Spleen (tissue), 11 donors: Measurements from ENCODE around the gene DACH1. TPM values are rescaled to one million over a fixed set of nuclear protein-coding genes. Genes with fewer than 3 reads are reported as not detected.

ENCODE experiments used
- DNase-seq: peaks from one replicate; pipeline ENCODE4 v3.0.0-alpha.2; 2020
- H3K27ac ChIP-seq, 8 donors: fragments of 200-600 bp; sonication (generic) in 7 of 8; 1 replicate in 4 of 8; 2 replicates in 4 of 8; pipeline versions ENCODE4 v1.5.0 to v1.8.0; 2016 to 2021; ENCODE audit warnings: inconsistent platforms in 4 of 8, mild to moderate bottlenecking in 4 of 8, moderate library complexity in 1 of 8
- H3K27me3 ChIP-seq, 7 donors: fragments of 200-600 bp; sonication (generic) in 6 of 7; replicated peaks in 1 of 7; 1 replicate in 4 of 7; 2 replicates in 3 of 7; pipeline versions ENCODE4 v1.5.0 to v1.8.0; 2016 to 2021; ENCODE audit warnings: inconsistent platforms in 3 of 7, mild to moderate bottlenecking in 1 of 7
- H3K36me3 ChIP-seq, 6 donors: fragments of 200-600 bp; sonication (generic) in 5 of 6; 1 replicate in 4 of 6; 2 replicates in 2 of 6; pipeline versions ENCODE4 v1.5.0 to v1.8.0; 2016 to 2021; ENCODE audit warnings: inconsistent platforms in 2 of 6
- H3K4me1 ChIP-seq, 6 donors: fragments of 200-600 bp; sonication (generic) in 5 of 6; 1 replicate in 3 of 6; 2 replicates in 3 of 6; pipeline versions ENCODE4 v1.5.0 to v1.8.0; 2016 to 2021; ENCODE audit warnings: inconsistent platforms in 3 of 6
- H3K4me3 ChIP-seq, 8 donors: fragments of 200-600 bp; sonication (generic) in 7 of 8; 1 replicate in 4 of 8; 2 replicates in 4 of 8; pipeline versions ENCODE4 v1.5.0 to v1.8.0; 2016 to 2021; ENCODE audit warnings: inconsistent platforms in 4 of 8, mild to moderate bottlenecking in 4 of 8, moderate library complexity in 2 of 8
- H3K9me3 ChIP-seq, 8 donors: fragments of 200-600 bp; sonication (generic) in 7 of 8; 1 replicate in 4 of 8; 2 replicates in 4 of 8; pipeline versions ENCODE4 v1.5.0 to v1.8.0; 2016 to 2021; ENCODE audit warnings: inconsistent platforms in 4 of 8
- POLR2A ChIP-seq, 3 donors: fragments of 450-650 bp; IDR thresholded peaks; one replicate each; pipeline ENCODE4 v1.5.1; 2017; ENCODE audit warnings: antibody characterized with exemption in 3 of 3, mild to moderate bottlenecking in 1 of 3
- POLR2AphosphoS5 ChIP-seq, 3 donors: sonication (generic); formaldehyde crosslinking; IDR thresholded peaks; one replicate each; pipeline ENCODE4 v1.5.1; 2017; ENCODE audit warnings: antibody characterized with exemption in 3 of 3
- WGBS, 5 donors: extraction: QIAGEN DNeasy Blood & Tissue Kit in 3 of 5; methylation state at CpG; one replicate each; pipeline versions ENCODE4 v1.1.5 to v1.1.7; 2013 to 2018; 5-methylcytosine and 5-hydroxymethylcytosine counted together
- intact Hi-C: fragments of 100-400 bp; cut with DNase I; formaldehyde crosslinking; loops from one replicate; pipeline ENCODE4 v1.15.0; 2023; ENCODE audit warnings: low total_unique reads
- polyA plus RNA-seq, 3 donors: library from polyadenylated mRNA; stranded (reverse); fragments of 200-250 nt; gene quantifications; one replicate each; pipeline ENCODE4 v1.2.1, GENCODE V29; 2013
- total RNA-seq, 7 donors: library from RNA; depleted of rRNA in 3 of 7; stranded (reverse); fragments of >200 nt in 3 of 7; fragmentation: NEBNext Ultra II Directional in 4 of 7; extraction: Animal tissue kit (Norgen Biotek cat#: 25700) in 4 of 7; gene quantifications; one replicate each; pipeline versions ENCODE4 v1.1.0 to v1.2.1, GENCODE V29; 2016 to 2021
- TF ChIP-seq, protein P1 (sequence below), 11 experiments: fragments of 200-600 bp in 7 of 11; fragments of 450-650 bp in 4 of 11; sonication (generic) in 4 of 11; IDR thresholded peaks in 8 of 11; conservative IDR thresholded peaks in 3 of 11; 1 replicate in 7 of 11; 2 replicates in 4 of 11; pipeline versions ENCODE4 v1.4.0 to v1.8.0; 2016 to 2021; ENCODE audit warnings: antibody characterized with exemption in 11 of 11, inconsistent platforms in 4 of 11, mild to moderate bottlenecking in 1 of 11
- donor health status: healthy with polysubstance abuse.
- donor health status: DM: no; HTN: no; CAD: no; lungs with moderate emphysema.
- donor health status: DM: no; HTN: no; CAD: no.
- donor health status: Bipolar disorder and iron deficiency.
- donor health status: healthy.
- donor health status: DM: no; HTN: no; CAD: no.
- donor health status: DM: yes; HTN: yes; CAD: no.

DACH1 gene
- total and polyA plus RNA-seq, 10 donors, result 0.80 to 18.9 (median 11.4) TPM

DNA sequence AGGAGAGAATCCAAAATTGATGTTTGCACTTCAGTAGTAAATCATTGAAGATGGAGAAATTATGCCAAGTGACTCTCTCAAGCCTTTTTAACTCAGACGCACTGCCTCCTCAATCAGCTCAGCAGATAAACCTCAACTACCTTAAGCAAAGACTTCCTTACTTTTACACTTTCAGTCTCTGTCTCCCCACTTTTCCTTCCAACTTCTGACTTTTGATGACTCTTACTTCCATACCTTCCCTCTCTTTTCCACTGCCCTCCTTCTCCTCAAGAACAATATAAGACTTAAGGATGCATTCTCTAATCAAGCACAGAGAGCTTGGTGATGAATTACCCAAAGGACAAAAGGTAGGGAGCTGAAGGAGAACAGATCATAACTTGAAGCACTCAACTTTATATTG, 4.8 kb upstream of the DACH1 start:
- Histone ChIP-seq H3K27ac (no peak overlapping the region), H3K4me1 (peaks cover 0 to 17% (median 3%) of the 10 kb centered on the region in 6 donors), H3K36me3 (no peaks in the 10 kb centered on the region), H3K4me3 (no peak overlapping the region), H3K9me3 (no peaks in the 10 kb centered on the region), H3K27me3 (peaks cover 0 to 11% (median 0%) of the 10 kb centered on the region in 7 donors)
- intact Hi-C loops, result no loop called here
- DNase-seq, result no peak
- WGBS, 5 donors, result 79 to 94% (median 84%) methylated on average over 1 of the region's 1 CpG
- TF ChIP-seq POLR2AphosphoS5 (IDR thresholded peaks at IDR 0.05), result no peak

DNA sequence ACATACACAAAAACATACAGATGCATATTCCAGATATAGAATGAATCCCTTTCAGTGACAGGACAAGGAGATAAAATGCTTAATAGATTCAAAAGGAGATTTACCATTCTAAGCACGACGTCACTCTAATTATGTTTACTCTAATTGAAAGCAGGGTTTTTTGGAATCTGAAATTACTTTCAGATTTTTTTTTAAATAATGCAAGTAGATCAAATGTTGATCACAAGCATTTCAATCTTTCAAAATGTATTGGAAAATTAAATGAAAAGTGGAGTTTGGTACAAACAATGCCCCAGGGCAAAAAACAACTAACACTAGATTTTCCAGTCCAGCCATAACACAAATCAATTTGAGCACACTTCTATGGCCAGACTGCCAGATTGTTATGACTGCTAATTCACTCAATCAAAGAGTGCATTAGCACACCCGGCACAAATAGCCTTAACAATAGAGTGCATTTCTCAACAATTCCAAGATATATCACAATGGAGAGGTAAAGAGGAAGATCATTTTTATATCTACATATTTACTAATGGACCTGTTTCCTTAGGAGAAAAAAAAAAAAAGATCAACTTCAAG, 4.3 kb upstream of the DACH1 start:
- Histone ChIP-seq H3K27me3 (peaks cover 0 to 16% (median 0%) of the 10 kb centered on the region in 7 donors), H3K4me3 (no peak overlapping the region), H3K4me1 (peaks cover 0 to 20% (median 3%) of the 10 kb centered on the region in 6 donors), H3K9me3 (no peaks in the 10 kb centered on the region), H3K27ac (no peak overlapping the region), H3K36me3 (no peaks in the 10 kb centered on the region)
- DNase-seq, result no peak
- 86 to 91% (median 90%) methylated on average over 3 of the region's 3 CpGs for WGBS, 5 donors
- intact Hi-C loops, result no loop called here
- TF ChIP-seq POLR2A (IDR thresholded peaks at IDR 0.05) (no peak), POLR2AphosphoS5 (IDR thresholded peaks at IDR 0.05) (no peak)
- TF ChIP-seq, protein P1, sequence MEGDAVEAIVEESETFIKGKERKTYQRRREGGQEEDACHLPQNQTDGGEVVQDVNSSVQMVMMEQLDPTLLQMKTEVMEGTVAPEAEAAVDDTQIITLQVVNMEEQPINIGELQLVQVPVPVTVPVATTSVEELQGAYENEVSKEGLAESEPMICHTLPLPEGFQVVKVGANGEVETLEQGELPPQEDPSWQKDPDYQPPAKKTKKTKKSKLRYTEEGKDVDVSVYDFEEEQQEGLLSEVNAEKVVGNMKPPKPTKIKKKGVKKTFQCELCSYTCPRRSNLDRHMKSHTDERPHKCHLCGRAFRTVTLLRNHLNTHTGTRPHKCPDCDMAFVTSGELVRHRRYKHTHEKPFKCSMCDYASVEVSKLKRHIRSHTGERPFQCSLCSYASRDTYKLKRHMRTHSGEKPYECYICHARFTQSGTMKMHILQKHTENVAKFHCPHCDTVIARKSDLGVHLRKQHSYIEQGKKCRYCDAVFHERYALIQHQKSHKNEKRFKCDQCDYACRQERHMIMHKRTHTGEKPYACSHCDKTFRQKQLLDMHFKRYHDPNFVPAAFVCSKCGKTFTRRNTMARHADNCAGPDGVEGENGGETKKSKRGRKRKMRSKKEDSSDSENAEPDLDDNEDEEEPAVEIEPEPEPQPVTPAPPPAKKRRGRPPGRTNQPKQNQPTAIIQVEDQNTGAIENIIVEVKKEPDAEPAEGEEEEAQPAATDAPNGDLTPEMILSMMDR (IDR thresholded peaks at IDR 0.05 in 8 of 11, conservative IDR thresholded peaks at IDR 0.05 in 3 of 11), result no peak

DNA sequence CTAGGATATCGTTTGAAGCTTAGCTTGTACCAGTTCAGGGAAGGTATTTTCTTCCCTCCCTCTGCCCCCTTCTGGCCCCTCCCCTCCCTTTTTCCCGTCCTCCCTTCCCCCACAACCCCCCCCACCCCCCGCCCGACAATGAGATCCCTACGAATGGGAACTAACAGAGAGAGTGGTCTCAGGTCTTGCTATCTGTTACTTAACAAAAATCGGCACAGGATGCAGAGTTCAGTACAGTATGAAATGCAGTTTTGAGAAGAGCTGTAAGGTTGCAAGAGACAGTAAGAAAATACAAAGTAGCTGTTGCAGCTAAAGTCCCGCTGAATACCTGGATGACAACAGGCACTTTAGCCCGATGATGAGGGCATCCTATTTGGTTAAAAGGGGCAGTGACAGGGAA, 3.1 kb upstream of the DACH1 start:
- 32 to 47% (median 39%) methylated on average over 8 of the region's 8 CpGs for WGBS, 5 donors
- H3K4me3 ChIP-seq, result no peak overlapping the region
- no peak overlapping the region for H3K27ac ChIP-seq
- DNase-seq, result no peak
- intact Hi-C loops, result no loop called here
- peaks cover 0 to 31% (median 11%) of the 10 kb centered on the region in 6 donors for H3K4me1 ChIP-seq
- H3K27me3 ChIP-seq, result peaks cover 0 to 28% (median 6%) of the 10 kb centered on the region in 7 donors
- no peaks in the 10 kb centered on the region for H3K36me3 ChIP-seq
- H3K9me3 ChIP-seq, result no peaks in the 10 kb centered on the region
- TF ChIP-seq POLR2AphosphoS5 (IDR thresholded peaks at IDR 0.05), result no peak
- TF ChIP-seq, protein P1 (IDR thresholded peaks at IDR 0.05 in 8 of 11, conservative IDR thresholded peaks at IDR 0.05 in 3 of 11), result no peak
- TF ChIP-seq POLR2A (IDR thresholded peaks at IDR 0.05), result no peak

DNA sequence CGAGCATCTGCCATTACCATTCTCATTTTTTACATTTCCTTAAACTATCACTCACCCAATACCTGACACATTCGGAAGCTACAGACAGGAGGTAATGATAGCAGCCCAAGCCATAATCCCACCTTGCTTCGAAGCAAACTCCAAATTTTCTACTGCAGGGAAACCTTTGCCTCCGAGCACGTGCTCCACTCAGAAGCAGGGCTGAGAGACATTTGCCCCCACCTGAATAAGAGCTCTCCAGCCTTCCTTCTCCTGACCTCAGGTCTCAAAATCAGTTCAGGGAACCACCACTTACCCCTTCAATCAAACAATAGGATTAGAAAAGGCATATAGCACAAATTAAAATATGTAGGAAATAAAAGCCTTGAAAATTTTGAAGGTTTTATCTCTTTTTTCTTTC, 2.3 kb upstream of the DACH1 start:
- no peaks in the 10 kb centered on the region for H3K36me3 ChIP-seq
- intact Hi-C loops, result no loop called here
- peaks cover 0 to 39% (median 12%) of the 10 kb centered on the region in 6 donors for H3K4me1 ChIP-seq
- TF ChIP-seq, protein P1 (IDR thresholded peaks at IDR 0.05 in 8 of 11, conservative IDR thresholded peaks at IDR 0.05 in 3 of 11), result no peak
- TF ChIP-seq POLR2A (IDR thresholded peaks at IDR 0.05) (no peak), POLR2AphosphoS5 (IDR thresholded peaks at IDR 0.05) (no peak)
- peaks cover 0 to 36% (median 14%) of the 10 kb centered on the region in 7 donors for H3K27me3 ChIP-seq
- WGBS, 5 donors, result 92 to 95% (median 94%) methylated on average over 5 of the region's 5 CpGs
- no peak overlapping the region for H3K27ac ChIP-seq
- no peak overlapping the region for H3K4me3 ChIP-seq
- H3K9me3 ChIP-seq, result no peaks in the 10 kb centered on the region
- no peak for DNase-seq
